Measurements from ENCODE around the gene MKS1.

Gene MKS1

GRCh38 chr17:58200024-58200633 is 18.9 kb downstream of the MKS1 start:
- DNase-seq (ENCODE audit: low spot score) = no peak

GRCh38 chr17:58196610-58197009 is 22.4 kb downstream of the MKS1 start:
- DNase-seq (ENCODE audit: low spot score) = no peak

- no peak for DNase-seq (ENCODE audit: low spot score)
These were observed 23.4 kb downstream of the MKS1 start for GRCh38 chr17:58195518-58196123.

- no peak for DNase-seq (ENCODE audit: low spot score)
These were observed 25.3 kb downstream of the MKS1 start for GRCh38 chr17:58193641-58194255.

- DNase-seq (ENCODE audit: low spot score) = no peak
These were observed 26.4 kb downstream of the MKS1 start, which contains the start of gene EPX for GRCh38 chr17:58192612-58193011. Gene EPX (plus strand): TSS chr17:58192726. CDS start chr17:58192847, 121 bp downstream.

GRCh38 chr17:58191241-58191896 is 27.7 kb downstream of the MKS1 start:
- DNase-seq (ENCODE audit: low spot score) = no peak

- DNase-seq (ENCODE audit: low spot score) = no peak
These were observed 29.5 kb downstream of the MKS1 start for GRCh38 chr17:58189436-58190146.

- DNase-seq (ENCODE audit: low spot score) = no peak
These were observed 31.4 kb downstream of the MKS1 start for GRCh38 chr17:58187675-58188074.

- DNase-seq (ENCODE audit: low spot score) = no peak
These were observed 32.0 kb downstream of the MKS1 start for GRCh38 chr17:58187063-58187462.

GRCh38 chr17:58186591-58186990 is 32.5 kb downstream of the MKS1 start:
- DNase-seq (ENCODE audit: low spot score) = no peak

GRCh38 chr17:58184986-58185761 is 33.9 kb downstream of the MKS1 start:
- DNase-seq (ENCODE audit: low spot score) = no peak

GRCh38 chr17:58184308-58184985 is 34.6 kb downstream of the MKS1 start:
- DNase-seq (ENCODE audit: low spot score) = no peak

GRCh38 chr17:58183514-58183913 is 35.5 kb downstream of the MKS1 start:
- no peak for DNase-seq (ENCODE audit: low spot score)

- DNase-seq (ENCODE audit: low spot score) = no peak
These were observed 37.3 kb downstream of the MKS1 start for GRCh38 chr17:58181796-58182195.

GRCh38 chr17:58176200-58176599 is 42.9 kb downstream of the MKS1 start:
- no peak for DNase-seq (ENCODE audit: low spot score)

- DNase-seq (ENCODE audit: low spot score) = no peak
These were observed 44.2 kb downstream of the MKS1 start for GRCh38 chr17:58174871-58175270.

GRCh38 chr17:58172369-58173071 is 46.5 kb downstream of the MKS1 start:
- no peak for DNase-seq (ENCODE audit: low spot score)

- no peak for DNase-seq (ENCODE audit: low spot score)
These were observed 48.4 kb downstream of the MKS1 start for GRCh38 chr17:58170622-58171021.

GRCh38 chr17:58166682-58167081 is 52.4 kb downstream of the MKS1 start, which contains the start of gene OR4D2:
Gene OR4D2 (plus strand): TSS chr17:58166982. CDS start chr17:58169656, 2,674 bp downstream.
- DNase-seq (ENCODE audit: low spot score) = no peak

GRCh38 chr17:58165981-58166380 is 53.1 kb downstream of the MKS1 start:
- no peak for DNase-seq (ENCODE audit: low spot score)

All from left forelimb (tissue), 1 donor.